Fibroblast of lung (primary cell): Measurements from ENCODE around the gene LYSMD2.

Experiments
- CTCF ChIP-seq, 2 donors: IDR thresholded peaks in 1 of 2; conservative IDR thresholded peaks in 1 of 2; 1 replicate in 1 of 2; 2 replicates in 1 of 2; pipeline ENCODE4 v1.5.1; 2011 to 2012; ENCODE audit warnings: low read length in 2 of 2, control low read depth in 1 of 2, inconsistent platforms in 1 of 2, low read depth in 1 of 2, mild to moderate bottlenecking in 1 of 2
- EZH2 ChIP-seq: IDR thresholded peaks from 2 replicates; pipeline ENCODE4 v1.5.1; 2012; ENCODE audit warnings: low read length, control low read depth, mild to moderate bottlenecking; ENCODE audit errors: missing control alignments

DNA sequence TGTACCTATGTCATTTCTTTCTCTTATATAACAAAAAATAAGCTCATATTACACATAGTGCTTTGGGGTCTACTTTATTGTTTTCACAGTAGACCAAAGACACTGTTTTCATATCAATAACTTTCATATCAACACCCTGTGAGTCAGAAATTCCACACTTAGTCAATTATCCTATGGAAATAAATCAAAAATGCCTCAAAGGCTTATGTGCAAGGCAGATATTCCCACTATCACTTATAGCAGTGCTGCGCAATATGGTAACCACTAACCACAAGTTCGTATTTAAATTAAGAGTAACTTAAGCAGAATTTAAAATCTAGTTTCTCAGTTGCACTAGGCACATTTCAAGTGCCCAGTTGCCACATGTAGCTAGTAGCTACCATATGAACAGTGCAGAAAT, 40.3 kb downstream of the LYSMD2 start:
- TF ChIP-seq CTCF (conservative IDR thresholded peaks at IDR 0.05 in 1 of 2, IDR thresholded peaks at IDR 0.05 in 1 of 2; ENCODE audit: low read depth in 1 of 2, low read length in 2 of 2) (no peak), EZH2 (no peak)
